Stimulated activated CD8-positive, alpha-beta memory T cell treated with anti-CD3 and anti-CD28 coated beads, Interleukin-2, amount 100 ng/mL, for 1 hour (primary cell): Measurements from ENCODE around the gene NSUN4.

Experiments used
- DNase-seq, 2 donors: peaks; one replicate each; pipeline ENCODE4 v3.0.0-alpha.2; 2020; ENCODE audit warnings: low read depth in 2 of 2

The NSUN4 gene

GRCh38 chr1:46405724-46406123 is 65.1 kb downstream of the NSUN4 start:
- DNase-seq = no peak

GRCh38 chr1:46406881-46407608 is 66.4 kb downstream of the NSUN4 start:
- no peak for DNase-seq

- no peak for DNase-seq
These were observed 67.0 kb downstream of the NSUN4 start for GRCh38 chr1:46407636-46408035.

GRCh38 chr1:46408356-46409062 is 67.9 kb downstream of the NSUN4 start:
- no peak for DNase-seq

GRCh38 chr1:46409063-46409372 is 68.4 kb downstream of the NSUN4 start:
- no peak for DNase-seq

GRCh38 chr1:46410156-46411009 is 69.8 kb downstream of the NSUN4 start:
- DNase-seq = no peak

GRCh38 chr1:46411010-46411405 is 70.4 kb downstream of the NSUN4 start:
- DNase-seq = no peak
